ENCODE results near the gene CLCA1. TPM values are rescaled to one million over a fixed set of nuclear protein-coding genes. Genes with fewer than 3 reads are reported as not detected.

CLCA1 gene
- total RNA-seq, 1 donor from 2014 or later, result not detected

- Mint-ChIP-seq H3K9me3 (ENCODE audit: unreplicated experiment) (no peaks in the 10 kb centered on the region), H3K36me3 (ENCODE audit: unreplicated experiment) (no peaks in the 10 kb centered on the region), H3K4me3 (ENCODE audit: unreplicated experiment) (no peak overlapping the region), H3K27me3 (ENCODE audit: unreplicated experiment) (no peaks in the 10 kb centered on the region), H3K4me1 (ENCODE audit: low read depth, unreplicated experiment) (no peaks in the 10 kb centered on the region), H3K27ac (ENCODE audit: unreplicated experiment) (no peak overlapping the region)
- no peak for TF ChIP-seq CTCF (IDR thresholded peaks at IDR 0.05; ENCODE audit: partially characterized antibody, unreplicated experiment)
- no peak for DNase-seq
These were observed 13.7 kb upstream of the CLCA1 start for GRCh38 chr1:86455073-86455472.

GRCh38 chr1:86460998-86461397 lies 7.7 kb upstream of the CLCA1 start:
- no peak for TF ChIP-seq CTCF (IDR thresholded peaks at IDR 0.05; ENCODE audit: partially characterized antibody, unreplicated experiment)

GRCh38 chr1:86461482-86461881 lies 7.2 kb upstream of the CLCA1 start:
- no peaks in the 10 kb centered on the region for H3K9me3 Mint-ChIP-seq (ENCODE audit: unreplicated experiment)
- no peaks in the 10 kb centered on the region for H3K27me3 Mint-ChIP-seq (ENCODE audit: unreplicated experiment)
- no peaks in the 10 kb centered on the region for H3K4me1 Mint-ChIP-seq (ENCODE audit: low read depth, unreplicated experiment)
- no peak for TF ChIP-seq CTCF (IDR thresholded peaks at IDR 0.05; ENCODE audit: partially characterized antibody, unreplicated experiment)
- H3K27ac Mint-ChIP-seq (ENCODE audit: unreplicated experiment), result no peak overlapping the region
- H3K4me3 Mint-ChIP-seq (ENCODE audit: unreplicated experiment), result no peak overlapping the region
- no peak for DNase-seq
- H3K36me3 Mint-ChIP-seq (ENCODE audit: unreplicated experiment), result no peaks in the 10 kb centered on the region

More at GRCh38 chr1:86460998-86461397, 7.7 kb upstream of the CLCA1 start:
- Mint-ChIP-seq H3K4me3 (ENCODE audit: unreplicated experiment) (no peak overlapping the region), H3K36me3 (ENCODE audit: unreplicated experiment) (no peaks in the 10 kb centered on the region), H3K27ac (ENCODE audit: unreplicated experiment) (no peak overlapping the region), H3K27me3 (ENCODE audit: unreplicated experiment) (no peaks in the 10 kb centered on the region), H3K4me1 (ENCODE audit: low read depth, unreplicated experiment) (no peaks in the 10 kb centered on the region), H3K9me3 (ENCODE audit: unreplicated experiment) (no peaks in the 10 kb centered on the region)
- DNase-seq, result no peak

- Mint-ChIP-seq H3K9me3 (ENCODE audit: unreplicated experiment) (no peaks in the 10 kb centered on the region), H3K27me3 (ENCODE audit: unreplicated experiment) (no peaks in the 10 kb centered on the region), H3K27ac (ENCODE audit: unreplicated experiment) (no peak overlapping the region), H3K36me3 (ENCODE audit: unreplicated experiment) (no peaks in the 10 kb centered on the region), H3K4me1 (ENCODE audit: low read depth, unreplicated experiment) (no peaks in the 10 kb centered on the region), H3K4me3 (ENCODE audit: unreplicated experiment) (no peak overlapping the region)
- TF ChIP-seq CTCF (IDR thresholded peaks at IDR 0.05; ENCODE audit: partially characterized antibody, unreplicated experiment), result no peak
- DNase-seq, result no peak
These were observed 3.9 kb upstream of the CLCA1 start for GRCh38 chr1:86464819-86465218.

- Mint-ChIP-seq H3K4me3 (ENCODE audit: unreplicated experiment) (no peak overlapping the region), H3K4me1 (ENCODE audit: low read depth, unreplicated experiment) (no peaks in the 10 kb centered on the region), H3K27me3 (ENCODE audit: unreplicated experiment) (no peaks in the 10 kb centered on the region), H3K27ac (ENCODE audit: unreplicated experiment) (no peak overlapping the region), H3K36me3 (ENCODE audit: unreplicated experiment) (no peaks in the 10 kb centered on the region), H3K9me3 (ENCODE audit: unreplicated experiment) (no peaks in the 10 kb centered on the region)
- no peak for TF ChIP-seq CTCF (IDR thresholded peaks at IDR 0.05; ENCODE audit: partially characterized antibody, unreplicated experiment)
- no peak for DNase-seq
These were observed 2.5 kb upstream of the CLCA1 start for GRCh38 chr1:86466109-86466844.
